ENCODE measurements around the gene MADD. TPM values are rescaled to one million over a fixed set of nuclear protein-coding genes. Genes with fewer than 3 reads are reported as not detected.

The MADD gene
- total RNA-seq, 4 donors from 2014 or later = 29.0 to 49.7 (median 38.1) TPM

DNA sequence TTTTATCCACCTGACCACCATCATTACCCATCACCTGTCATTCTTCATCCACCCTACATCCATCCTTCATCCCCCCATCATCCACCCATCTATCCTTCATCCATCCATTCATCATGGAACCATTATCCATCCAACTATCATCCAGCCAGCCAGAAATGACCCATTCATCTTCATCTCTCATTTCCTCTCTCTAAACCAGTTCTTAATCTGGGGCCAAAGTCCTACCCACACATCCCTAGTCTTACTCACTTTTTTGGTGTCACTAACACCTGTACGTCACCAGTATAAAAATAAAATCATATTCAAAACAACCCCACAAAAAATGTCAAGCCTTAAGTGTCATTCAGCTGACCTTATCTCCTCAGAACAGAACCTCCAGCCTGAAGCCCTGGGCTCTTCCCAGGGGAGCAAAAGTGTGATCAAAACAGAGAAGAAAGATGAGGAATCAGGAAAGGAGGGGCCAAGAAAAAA, 96.1 kb downstream of the MADD start:
- no peak for DNase-seq
- Histone ChIP-seq H3K4me3 (replicated peaks in 1 of 3) (no peak overlapping the region), H3K9me3 (no peaks in the 10 kb centered on the region), H3K27ac (no peak overlapping the region), H3K27me3 (no peaks in the 10 kb centered on the region), H3K4me1 (no peaks in the 10 kb centered on the region), H3K36me3 (no peaks in the 10 kb centered on the region)
- WGBS, 2 donors = 61 to 80% methylated on average over 1 of the region's 1 CpG
- no peak for TF ChIP-seq POLR2A (IDR thresholded peaks at IDR 0.05)
- TF ChIP-seq, protein P1, sequence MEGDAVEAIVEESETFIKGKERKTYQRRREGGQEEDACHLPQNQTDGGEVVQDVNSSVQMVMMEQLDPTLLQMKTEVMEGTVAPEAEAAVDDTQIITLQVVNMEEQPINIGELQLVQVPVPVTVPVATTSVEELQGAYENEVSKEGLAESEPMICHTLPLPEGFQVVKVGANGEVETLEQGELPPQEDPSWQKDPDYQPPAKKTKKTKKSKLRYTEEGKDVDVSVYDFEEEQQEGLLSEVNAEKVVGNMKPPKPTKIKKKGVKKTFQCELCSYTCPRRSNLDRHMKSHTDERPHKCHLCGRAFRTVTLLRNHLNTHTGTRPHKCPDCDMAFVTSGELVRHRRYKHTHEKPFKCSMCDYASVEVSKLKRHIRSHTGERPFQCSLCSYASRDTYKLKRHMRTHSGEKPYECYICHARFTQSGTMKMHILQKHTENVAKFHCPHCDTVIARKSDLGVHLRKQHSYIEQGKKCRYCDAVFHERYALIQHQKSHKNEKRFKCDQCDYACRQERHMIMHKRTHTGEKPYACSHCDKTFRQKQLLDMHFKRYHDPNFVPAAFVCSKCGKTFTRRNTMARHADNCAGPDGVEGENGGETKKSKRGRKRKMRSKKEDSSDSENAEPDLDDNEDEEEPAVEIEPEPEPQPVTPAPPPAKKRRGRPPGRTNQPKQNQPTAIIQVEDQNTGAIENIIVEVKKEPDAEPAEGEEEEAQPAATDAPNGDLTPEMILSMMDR (IDR thresholded peaks at IDR 0.05) = no peak
- intact Hi-C loops (cut with DNase I) = no loop called here

DNA sequence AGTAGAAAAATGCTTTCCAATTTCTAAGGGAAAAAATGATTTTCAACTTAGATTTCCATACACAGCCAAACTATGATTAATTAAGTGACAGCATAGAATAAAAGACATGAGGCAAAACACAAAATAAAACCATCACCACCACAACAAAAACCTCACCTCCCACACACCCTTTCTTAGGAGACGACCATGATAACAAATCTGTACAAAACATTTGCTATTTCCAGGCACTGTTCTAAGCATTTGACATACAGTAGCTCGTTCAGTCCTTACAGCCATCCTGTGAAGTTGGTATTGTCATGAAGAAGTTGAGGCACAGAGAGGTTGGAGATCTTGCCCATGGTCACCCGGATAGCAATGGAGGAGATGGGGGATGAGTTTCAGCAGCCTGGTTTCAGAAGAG, 99.7 kb downstream of the MADD start:
- WGBS, 2 donors = 59 to 68% methylated on average over 3 of the region's 3 CpGs
- intact Hi-C loops (cut with DNase I) = loop anchor here (5.0 kb wide), 1 partner anchor 83 kb away; no protein-coding TSS in a partner anchor

DNA sequence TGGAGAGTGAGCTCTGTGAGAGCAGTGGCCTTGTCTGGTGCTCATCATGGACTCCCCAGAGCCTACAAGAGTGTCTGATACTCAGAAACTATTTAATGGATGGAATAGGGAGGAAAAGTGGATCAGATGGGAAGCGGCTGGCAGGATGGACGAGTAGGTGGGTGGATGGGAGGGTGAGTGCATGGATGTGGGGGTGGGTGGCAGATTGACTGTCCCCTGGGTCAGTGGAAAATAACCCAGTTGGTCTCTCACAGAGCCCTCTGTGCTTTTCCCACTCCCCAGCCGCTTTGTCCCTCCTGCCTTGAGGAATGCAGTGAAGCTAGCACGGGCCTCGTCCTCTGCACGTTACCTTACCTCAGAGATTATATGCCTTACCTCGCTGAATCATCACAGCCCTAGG, 102.5 kb downstream of the MADD start:
- no peak for DNase-seq
- 81 to 88% methylated on average over 7 of the region's 7 CpGs for WGBS, 2 donors
- Histone ChIP-seq H3K9me3 (no peaks in the 10 kb centered on the region), H3K36me3 (no peaks in the 10 kb centered on the region), H3K4me3 (replicated peaks in 1 of 3) (no peak overlapping the region), H3K27ac (no peak overlapping the region), H3K27me3 (no peaks in the 10 kb centered on the region), H3K4me1 (peaks cover 17 to 22% of the 10 kb centered on the region in 2 donors)
- intact Hi-C loops (cut with DNase I) = loop anchor here (5.0 kb wide), 1 partner anchor 80 kb away; no protein-coding TSS in a partner anchor
- TF ChIP-seq, protein P1 (IDR thresholded peaks at IDR 0.05) = no peak
- no peak for TF ChIP-seq POLR2A (IDR thresholded peaks at IDR 0.05)

More for the DNA sequence above, 99.7 kb downstream of the MADD start:
- TF ChIP-seq POLR2A (IDR thresholded peaks at IDR 0.05) = no peak
- TF ChIP-seq, protein P1 (IDR thresholded peaks at IDR 0.05) = no peak
- Histone ChIP-seq H3K36me3 (no peaks in the 10 kb centered on the region), H3K27ac (no peak overlapping the region), H3K4me3 (replicated peaks in 1 of 3) (no peak overlapping the region), H3K27me3 (no peaks in the 10 kb centered on the region), H3K9me3 (no peaks in the 10 kb centered on the region), H3K4me1 (peaks cover 0 to 4% of the 10 kb centered on the region in 2 donors)
- no peak for DNase-seq

DNA sequence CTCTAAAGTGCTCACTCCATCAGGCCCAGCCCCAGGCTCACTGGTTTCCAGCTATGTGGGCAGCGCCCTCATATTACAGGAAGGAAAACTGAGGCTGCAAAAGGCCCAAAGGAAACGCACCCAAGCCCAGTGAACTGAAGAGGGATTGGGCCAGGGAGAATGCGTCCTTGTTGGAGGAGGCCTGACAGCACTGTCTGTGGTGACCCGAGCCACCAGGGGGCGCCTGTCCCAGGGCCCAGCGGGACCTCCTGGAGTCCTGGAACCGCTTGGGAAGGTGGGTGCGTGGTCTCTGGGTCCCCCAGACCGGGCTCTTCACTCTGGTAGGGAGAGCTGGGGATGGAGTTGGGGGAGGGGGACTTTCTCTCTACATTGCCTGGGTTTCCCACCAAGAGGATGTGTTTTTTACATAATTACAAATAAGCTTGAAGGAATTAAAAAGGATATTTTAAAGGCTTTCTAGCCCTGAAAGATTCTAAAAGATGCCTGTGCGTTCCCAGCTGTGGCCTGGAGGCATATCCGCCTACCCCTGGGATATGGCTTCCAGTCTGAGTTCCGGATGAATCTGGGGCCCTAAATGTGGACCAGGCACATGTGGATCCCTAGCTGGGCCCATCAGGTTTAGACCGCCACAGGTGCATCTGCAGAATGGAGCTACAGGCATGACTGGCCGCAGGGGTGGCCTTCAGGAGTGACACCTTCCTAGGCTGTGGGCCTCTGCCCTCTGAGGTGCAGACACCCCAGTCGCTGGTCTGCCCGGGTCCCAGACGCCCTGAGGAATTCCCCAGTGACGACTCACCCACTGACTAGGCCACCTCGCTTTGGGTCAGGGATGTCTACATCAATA, 104.2 kb downstream of the MADD start:
- DNase-seq = peak; percentile 83 to 87
- WGBS, 2 donors = 30 to 39% methylated on average over 13 to 14 of the region's 19 CpGs
- Histone ChIP-seq H3K36me3 (no peaks in the 10 kb centered on the region), H3K4me3 (replicated peaks in 1 of 3) (no peak overlapping the region), H3K27ac (peak overlapping the region in 1 of 3 donors; percentile 11), H3K9me3 (no peaks in the 10 kb centered on the region), H3K4me1 (peaks cover 19 to 28% of the 10 kb centered on the region in 2 donors), H3K27me3 (no peaks in the 10 kb centered on the region)
- no peak for TF ChIP-seq POLR2A (IDR thresholded peaks at IDR 0.05)
- TF ChIP-seq, protein P1 (IDR thresholded peaks at IDR 0.05) = peak; percentile 80 to 97 (median 86)
- intact Hi-C loops (cut with DNase I) = loop anchor here (5.0 kb wide), 1 partner anchor 78 kb away; no protein-coding TSS in a partner anchor

DNA sequence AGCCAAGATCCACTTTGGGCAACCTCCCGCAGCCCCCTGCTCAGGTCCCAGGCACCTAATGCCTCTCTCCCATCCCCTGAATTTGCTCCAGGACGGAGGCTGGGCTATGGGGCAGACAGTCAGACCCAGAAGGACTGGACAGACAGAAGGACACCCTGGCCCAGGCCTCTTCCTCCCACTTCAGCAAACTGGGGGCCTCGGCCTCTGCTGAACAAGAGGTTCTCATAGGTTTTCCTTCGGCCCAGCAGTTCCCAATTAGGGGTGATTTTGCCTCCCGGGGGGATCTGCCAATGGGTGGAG, 104.7 kb downstream of the MADD start:
- WGBS, 2 donors = 82 to 98% methylated on average over 4 to 5 of the region's 5 CpGs
- TF ChIP-seq, protein P1 (IDR thresholded peaks at IDR 0.05) = no peak
- H3K4me3 ChIP-seq (replicated peaks in 1 of 3) = no peak overlapping the region

More for the DNA sequence above, 104.7 kb downstream of the MADD start:
- Histone ChIP-seq H3K36me3 (no peaks in the 10 kb centered on the region), H3K27me3 (no peaks in the 10 kb centered on the region), H3K4me1 (peaks cover 19 to 28% of the 10 kb centered on the region in 2 donors), H3K9me3 (no peaks in the 10 kb centered on the region), H3K27ac (no peak overlapping the region)
- DNase-seq = no peak
- intact Hi-C loops (cut with DNase I) = loop anchor here (5.0 kb wide), 1 partner anchor 78 kb away; no protein-coding TSS in a partner anchor

Measured in thyroid gland (tissue), 4 donors.